GM18868 (cell line): ENCODE measurements around the gene FNDC8.
"Not testable (repeated sequence)": the region's sequence is repeated elsewhere in the genome, so short reads cannot be mapped to it uniquely, and the experiment has no call there.

Experiments
- ATAC-seq: cut with Tn5 transposase; IDR thresholded peaks from one replicate; pipeline ENCODE4 v1.9.1; 2021; ENCODE audit warnings: mild to moderate bottlenecking, moderate library complexity; ENCODE audit not compliant: unreplicated experiment

Gene FNDC8

DNA sequence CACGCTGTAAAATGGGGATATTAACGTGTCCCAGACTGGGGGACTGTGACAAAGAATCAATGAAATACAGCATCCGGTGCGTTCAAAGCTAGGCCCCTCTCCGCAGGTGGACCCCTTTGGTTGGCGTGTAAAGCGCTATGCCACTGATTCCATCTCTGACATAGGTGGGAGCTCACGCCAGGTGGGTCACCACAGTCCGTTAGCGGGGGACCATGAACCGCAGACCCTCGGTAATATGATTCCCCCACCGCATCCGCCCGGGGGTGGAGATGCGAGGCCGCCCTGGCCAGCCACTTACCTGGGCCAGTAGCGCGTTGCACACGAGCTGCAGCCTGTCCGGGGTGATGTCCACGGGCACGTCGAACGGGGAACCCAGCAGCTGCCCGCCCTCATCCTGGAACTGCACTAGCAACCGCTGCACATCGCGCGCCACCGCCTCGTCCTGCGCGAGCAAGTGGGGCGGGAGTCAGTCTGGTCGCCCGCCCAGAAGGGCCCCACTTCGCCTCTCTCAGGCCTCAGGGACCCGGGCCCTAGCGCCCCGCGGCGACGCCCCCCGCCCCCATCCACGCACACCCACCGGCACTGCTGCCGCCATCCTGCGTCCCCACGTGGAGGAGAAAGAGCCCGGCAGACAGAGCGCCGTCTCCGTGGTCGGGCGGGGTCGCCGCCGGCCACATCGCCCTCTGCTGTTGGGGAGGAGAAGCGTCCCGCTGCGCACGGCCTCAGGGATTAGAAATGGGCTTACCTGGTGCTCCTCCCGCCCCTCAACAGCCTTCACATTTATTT, 20.5 kb downstream of the FNDC8 start, which contains the start of gene NLE1:
Gene NLE1 (minus strand): TSS at position 623 of the 786 bp plus-strand sequence. CDS start 28 bp downstream, at position 595.
- peak; percentile 92 for ATAC-seq

DNA sequence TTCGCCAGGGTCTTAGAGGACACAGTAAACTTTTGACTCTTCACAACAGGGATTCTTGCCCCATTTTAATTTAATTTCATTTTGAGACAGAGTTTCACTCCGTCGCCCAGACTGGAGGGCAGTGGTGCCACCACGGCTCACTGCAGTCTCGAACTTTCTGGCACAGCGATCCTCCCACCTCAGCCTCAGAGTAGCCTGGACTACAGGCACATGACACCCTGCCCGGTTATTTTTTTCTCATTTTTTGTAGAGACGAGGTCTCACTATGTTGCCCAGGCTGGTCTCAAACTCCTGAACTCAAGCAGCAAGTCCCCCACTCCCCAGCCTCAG, 21.0 kb downstream of the FNDC8 start:
- no peak for ATAC-seq

DNA sequence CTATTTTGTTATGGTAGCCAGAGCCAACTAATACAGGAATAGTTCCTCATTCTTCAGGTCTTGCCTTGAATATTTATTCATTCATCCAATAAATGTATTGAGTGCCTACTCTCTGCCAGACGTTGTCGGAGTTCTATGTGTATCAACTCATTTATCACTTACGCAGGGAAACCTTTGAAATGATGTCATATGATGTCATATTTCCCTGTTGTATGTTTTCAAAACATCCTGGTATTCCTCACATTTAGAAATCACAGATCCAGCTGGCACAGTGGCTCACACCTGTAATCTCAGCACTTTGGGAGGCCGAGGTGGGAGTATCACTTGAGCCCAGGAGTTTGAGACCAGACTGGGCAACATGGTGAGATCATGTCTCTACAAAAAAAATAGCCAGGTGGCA, 23.4 kb downstream of the FNDC8 start:
- no peak for ATAC-seq

DNA sequence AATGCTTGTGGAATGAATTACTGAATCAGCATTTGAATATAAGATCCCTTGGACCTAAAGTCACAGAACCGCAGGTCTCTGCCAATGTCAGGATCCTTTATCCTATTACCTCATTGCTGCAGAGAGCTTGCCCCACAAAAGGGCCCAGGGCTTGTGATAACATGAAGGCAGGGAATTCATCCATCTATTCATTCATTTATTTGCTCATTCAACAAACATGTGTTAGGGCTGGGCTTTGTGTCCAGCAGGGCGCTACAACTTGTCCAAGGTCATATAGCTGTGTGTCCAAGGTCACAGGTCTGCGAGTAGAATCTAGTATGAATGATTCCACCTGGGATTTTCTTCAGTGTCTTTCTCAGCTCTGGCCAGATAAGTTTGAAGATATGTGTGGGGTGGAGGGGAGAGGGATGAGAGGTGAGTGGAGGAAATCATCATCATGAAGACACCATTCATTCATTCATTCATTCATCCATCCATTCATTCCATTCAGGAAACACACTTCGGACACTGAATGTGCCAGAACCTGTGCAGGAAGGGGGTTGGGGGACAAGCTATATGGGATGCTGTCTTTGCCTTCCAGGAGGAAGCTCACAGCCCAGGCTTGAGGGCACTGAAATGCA, 24.9 kb downstream of the FNDC8 start:
- no peak for ATAC-seq

DNA sequence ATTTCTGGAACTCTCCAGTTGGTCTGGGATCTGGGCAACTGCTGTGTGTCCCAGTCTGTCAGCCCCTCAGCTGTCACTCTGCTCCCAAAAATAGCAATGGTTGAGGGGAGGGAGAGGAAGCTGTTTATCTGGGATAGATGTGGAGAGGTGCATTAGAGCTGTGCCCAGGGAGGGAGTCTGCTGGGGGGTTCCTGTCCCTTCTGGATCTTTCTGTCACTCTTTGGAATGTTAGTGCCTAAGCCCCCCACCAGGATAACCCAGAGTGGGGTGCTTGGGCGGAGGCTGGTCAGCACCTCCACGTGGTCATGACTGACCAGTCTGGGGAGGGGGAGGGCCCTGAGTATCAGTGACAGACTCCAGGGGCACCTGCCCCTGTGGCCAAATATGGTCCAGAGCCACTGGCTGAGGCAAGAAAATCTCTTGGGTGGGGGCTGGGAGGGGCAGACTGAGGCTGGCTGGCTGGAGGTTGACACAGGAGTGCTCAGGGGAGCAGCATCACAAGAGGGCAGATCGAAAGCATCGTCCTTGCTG, 26.0 kb downstream of the FNDC8 start, which contains the start of gene UNC45B:
Gene UNC45B (plus strand): TSS at position 443 of the 531 bp plus-strand sequence. CDS start 447 bp downstream, outside the sequence.
- ATAC-seq = no peak

DNA sequence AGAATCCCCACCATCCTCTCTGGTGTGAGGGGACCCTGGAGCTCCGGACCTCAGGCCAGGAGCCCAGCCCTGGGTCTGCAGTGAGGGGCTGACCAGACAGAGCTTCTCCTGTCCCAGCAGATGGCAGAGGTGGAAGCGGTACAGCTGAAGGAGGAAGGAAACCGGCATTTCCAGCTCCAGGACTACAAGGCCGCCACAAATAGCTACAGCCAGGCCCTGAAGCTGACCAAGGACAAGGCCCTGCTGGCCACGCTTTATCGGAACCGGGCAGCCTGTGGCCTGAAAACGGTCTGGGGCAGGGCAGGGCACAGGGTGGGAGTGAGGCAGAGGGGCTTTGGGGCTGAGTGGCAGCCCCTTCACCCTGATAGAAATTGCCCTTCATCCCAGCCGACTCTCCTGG, 26.7 kb downstream of the FNDC8 start:
- no peak for ATAC-seq

DNA sequence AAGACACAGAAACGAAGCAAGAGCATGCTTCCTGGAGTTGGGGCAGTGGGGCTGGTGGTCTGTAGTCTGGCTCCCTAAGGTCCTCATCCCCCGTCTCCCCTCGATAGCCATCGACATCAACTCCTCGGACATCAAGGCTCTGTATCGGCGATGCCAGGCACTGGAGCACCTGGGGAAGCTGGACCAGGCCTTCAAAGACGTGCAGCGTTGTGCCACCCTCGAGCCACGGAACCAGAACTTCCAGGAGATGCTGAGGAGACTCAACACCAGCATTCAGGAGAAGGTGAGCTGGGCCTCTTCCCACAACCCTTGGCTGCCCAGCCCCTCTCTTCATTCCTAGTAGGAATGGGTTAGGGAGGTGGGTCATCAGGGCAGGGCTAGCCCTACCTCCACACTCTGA, 28.5 kb downstream of the FNDC8 start:
- no peak for ATAC-seq

DNA sequence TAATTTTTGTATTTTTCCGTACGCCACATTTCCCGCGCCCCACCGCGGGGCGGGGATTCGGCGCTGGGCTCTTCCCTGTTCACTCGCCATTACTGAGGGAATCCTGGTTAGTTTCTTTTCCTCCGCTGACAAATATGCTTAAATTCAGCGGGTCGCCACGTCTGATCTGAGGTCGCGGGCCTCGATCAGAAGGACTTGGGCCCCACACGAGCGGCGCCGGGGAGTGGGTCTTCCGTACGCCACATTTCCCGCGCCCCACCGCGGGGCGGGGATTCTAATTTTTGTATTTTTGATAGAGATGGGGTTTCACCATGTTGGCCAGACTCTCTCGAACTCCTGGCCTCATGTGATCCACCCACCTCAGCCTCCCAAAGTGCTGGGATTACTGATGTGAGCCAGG, 29.7 kb downstream of the FNDC8 start:
- ATAC-seq = not testable (repeated sequence)

DNA sequence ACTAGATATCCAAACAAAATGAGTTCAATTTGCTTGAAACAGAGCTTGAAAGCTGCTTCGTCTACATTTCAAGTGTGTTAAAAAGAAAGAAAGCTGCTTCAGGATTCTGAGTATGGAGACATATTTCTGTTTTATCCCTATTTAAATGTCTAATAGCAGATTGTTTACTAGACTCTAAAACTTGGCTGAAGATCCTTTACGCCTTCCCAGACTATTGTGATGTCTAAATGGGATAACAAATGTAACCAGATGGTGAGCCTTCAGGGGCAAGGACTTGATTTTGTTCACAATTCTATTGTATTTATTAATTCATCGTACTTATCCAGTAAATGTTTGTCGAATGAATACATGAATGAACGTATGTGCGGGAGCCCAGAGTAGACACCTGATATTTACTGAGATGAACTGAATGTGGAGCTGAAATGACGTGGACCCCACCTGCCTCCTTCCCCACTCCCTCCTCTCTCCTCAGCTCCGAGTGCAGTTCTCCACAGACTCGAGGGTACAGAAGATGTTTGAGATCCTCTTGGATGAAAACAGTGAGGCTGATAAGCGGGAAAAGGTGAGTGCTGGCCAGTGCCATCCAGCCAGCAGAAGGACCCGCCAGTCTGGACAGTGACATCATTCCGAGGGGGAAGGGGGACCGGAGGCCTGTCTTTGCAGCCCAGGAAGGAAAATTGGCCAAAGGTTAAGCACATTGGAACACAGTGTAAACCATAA, 31.2 kb downstream of the FNDC8 start:
- ATAC-seq = no peak

DNA sequence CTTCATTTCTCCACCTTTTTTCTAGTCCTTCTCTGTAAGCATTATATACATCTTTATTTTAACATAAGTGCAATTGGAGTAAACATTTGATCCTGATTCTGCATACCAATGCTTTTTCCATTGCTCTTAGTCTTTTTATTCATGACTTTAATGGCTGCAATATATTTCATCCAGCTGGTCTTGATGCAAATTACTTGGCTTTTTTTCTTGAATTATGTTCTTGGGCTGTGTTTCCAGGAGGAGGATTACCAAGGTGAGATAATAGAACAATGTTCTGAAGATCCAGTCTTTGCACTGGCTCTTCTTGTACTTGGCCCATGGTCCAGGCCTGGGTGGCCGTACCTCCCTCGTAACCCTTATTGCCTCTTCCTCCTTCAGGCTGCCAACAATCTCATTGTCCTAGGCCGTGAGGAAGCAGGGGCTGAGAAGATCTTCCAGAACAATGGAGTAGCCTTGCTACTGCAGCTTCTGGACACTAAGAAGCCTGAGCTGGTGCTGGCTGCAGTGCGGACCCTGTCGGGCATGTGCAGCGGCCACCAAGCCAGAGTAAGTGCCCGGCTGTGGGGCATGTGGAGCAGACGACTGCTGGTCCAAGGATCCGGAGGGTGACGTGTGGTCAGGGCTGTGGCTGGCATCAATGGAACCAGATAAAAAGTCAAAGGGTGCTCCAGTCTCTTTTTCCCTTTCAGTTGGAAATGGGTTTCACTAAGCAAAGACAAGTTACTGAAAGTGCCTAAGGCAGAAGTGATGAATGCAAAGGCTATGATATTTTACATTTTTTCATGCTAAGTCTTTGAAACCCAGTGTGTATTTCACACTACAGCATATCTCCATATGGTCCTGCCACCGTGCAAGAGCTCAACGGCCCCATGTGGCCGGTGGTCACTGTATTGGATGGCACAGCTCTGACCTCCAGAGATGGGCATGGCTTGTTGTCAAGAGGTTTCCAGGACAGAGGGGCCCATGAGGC, 33.1 kb downstream of the FNDC8 start:
- ATAC-seq = no peak

DNA sequence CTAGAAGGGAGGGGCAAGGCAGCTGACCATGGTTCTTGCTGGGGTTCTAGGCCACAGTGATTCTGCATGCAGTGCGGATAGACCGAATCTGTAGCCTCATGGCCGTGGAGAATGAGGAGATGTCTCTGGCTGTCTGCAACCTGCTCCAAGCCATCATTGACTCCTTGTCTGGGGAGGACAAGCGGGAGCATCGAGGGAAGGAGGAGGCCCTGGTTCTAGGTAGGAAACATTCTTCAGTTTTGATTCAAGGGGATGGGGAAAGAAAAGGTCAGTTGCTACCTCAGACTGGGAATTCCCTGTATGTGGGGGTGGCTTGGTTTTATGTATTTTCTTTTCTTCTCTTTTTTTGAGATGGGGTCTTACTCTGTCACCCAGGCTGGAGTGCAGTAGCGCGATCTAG, 33.8 kb downstream of the FNDC8 start:
- ATAC-seq = no peak

DNA sequence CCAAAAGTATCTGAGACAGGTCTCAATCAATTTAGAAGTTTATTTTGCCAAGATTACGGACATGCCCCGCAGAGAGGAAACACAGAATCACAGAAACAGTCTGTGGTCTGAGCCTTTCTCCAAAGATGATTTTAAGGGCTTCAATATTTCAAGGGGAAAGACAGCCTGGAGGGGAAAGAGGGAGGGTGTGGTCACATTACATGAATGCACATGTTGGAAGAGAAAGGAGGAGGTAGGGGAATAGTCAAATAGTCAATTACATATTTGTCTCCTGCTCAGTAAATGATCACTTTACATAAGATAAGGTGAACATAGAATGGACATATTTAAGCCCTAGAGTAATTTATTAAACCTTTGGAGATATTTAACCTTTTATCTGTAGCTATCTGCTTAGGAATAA, 38.5 kb downstream of the FNDC8 start:
- no peak for ATAC-seq

DNA sequence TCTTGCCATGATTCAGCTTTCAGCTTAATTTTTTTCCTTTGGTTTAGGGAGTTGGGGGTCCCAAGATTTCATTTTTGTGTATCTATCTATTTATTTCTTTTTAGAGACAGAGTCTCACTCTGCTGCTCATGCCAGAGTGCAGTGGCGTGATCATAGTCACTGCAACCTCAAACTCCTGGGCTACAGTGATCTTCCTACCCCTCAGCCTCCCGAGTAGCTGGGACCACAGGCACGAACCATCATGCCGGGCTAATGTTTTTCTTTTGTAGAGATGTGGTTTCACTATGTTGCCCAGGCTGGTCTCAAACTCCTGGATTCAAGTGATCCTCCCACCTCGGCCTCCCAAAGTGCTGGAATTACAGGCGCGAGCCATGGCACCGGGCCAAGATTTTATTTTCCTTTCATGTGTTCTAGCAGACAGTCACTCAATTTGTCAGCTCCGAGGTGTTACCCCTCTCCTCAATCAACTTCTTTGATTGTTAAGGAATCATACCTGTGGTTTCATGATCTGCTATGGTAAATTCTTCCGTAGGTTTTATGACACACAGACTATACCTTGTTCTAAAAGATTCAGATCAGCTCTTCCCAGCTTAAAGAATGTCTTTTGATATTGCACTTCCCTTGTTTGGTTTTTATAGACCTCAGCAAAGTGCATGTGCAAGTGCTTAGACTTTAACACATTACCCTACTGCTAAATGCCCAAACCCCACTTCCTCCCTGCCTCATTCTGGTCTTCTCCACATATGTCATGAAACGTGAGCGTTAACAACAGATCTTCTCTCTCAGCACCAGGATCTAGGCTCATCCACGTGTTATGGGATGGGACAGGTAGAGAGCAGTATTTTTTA, 39.2 kb downstream of the FNDC8 start:
- no peak for ATAC-seq

DNA sequence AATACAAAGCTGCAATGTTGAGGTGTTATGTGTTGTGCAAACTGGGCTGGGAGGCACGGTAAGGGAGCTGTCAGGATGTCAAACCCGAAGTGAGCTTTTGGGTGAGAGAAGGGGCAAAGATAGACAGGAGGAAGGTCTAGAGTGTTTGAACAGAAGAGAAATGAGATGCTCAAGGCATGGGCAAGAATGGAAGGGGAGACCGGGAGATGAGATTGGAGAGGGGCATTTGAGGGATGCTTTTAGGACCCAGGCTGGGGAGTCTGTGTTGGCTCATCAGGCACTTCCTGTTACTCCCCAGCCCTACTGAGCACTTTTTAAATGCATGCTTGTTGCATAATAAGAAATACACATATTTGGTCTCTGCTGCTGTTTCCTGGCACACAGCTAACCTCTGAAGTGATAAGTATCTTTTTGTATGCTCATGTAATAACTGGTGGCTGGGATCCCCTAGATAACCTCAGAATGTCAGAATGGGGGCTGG, 39.9 kb downstream of the FNDC8 start:
- ATAC-seq = no peak

DNA sequence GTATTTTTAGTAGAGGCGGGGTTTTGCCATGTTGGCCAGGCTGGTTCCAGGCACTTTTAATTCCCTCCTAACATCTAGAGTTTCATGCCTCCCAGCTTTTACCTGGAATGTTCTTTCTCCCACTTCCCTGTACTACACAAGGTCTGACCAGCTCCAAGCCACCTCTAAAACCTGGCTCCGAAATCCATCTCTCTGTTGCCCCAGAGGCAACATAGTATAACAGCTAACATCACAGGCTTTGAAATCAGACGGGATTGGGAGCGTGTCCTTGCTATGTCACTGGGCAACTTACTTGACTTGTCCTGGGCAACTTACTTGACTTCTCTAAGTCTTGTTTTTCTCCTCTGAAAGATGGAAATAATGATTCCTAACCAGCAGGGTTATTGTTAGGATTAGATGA, 41.3 kb downstream of the FNDC8 start:
- ATAC-seq = no peak

DNA sequence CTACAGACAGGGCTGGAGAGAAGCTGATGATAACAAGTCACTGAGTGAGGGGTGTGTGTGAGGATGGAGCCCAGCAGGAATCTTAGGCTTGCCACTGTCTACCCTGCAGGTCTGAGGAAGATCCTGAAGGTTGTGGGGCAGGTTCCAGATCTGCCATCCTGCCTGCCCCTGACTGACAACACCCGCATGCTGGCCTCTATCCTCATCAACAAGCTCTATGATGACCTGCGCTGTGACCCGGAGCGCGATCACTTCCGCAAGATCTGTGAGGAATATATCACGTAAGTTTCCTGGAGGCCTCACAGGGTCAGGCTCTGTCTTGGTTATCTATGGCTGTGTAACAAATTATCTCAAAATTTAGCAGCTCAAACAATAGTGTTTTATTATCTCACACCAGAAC, 42.5 kb downstream of the FNDC8 start:
- no peak for ATAC-seq

DNA sequence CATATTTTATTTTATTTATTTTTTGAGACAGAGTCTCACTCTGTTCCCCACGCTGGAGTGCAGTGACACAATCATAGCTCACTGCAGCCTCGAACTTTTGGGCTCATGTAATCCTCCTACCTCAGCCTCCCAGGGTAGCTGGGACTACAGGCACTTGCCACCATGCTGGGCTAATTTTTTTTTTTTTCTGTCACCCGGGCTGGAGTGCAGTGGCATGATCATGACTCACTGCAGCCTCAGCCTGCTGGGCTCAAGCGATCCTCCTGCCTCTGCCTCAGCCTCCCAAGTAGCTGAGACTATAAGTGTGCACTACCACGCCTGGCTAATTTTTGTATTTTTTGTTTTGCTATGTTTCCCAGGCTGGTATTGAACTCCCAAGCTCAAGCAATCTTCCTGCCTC, 43.3 kb downstream of the FNDC8 start:
- ATAC-seq = no peak

DNA sequence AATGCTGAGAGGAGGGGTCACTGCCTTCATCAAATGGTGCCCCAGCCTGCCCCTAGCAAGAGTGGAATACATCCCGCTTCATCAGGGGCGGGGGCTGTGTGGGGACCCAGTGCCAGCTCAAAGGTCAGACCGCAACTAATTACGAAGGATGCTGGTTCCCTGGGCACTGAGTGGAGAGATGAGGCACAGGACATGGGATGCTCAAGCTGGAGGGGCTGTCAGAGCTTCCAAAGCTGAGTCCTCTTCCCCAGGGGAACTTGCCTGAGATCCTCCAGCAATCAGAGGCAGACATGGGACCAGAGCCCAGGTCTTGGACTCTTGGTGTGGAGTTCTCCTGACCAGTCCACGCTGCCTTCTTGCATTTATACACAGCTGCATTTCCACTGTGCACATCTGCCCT, 45.1 kb downstream of the FNDC8 start:
- no peak for ATAC-seq

DNA sequence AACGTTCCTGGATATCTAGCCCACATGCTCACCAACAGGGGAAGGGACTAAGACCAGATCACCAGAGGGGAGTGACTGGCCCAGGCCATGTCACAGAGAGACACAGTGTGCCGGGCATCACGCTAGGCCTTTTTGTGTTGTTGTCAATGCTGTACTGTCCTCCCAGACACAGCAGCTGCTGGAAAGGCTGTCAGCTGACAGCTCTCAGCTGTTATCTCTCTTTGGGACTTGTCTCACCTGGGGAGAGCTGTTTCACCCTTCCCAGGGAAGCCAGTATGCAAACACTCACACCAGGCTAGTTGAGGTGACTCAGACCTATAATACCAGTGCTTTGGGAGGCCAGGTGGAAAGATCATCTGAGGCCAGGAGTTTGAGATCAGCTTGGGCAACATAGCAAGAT, 45.6 kb downstream of the FNDC8 start:
- ATAC-seq = no peak
